Pancreas (tissue), 10 donors: ENCODE results near the gene ST6GALNAC5. TPM values are rescaled to one million over a fixed set of nuclear protein-coding genes. Genes with fewer than 3 reads are reported as not detected.
A peak's percentile ranks its signal among the peaks of the same experiment; 100 is the strongest.

Experiments
- ATAC-seq, 4 donors: fragments of 200-7000 bp; cut with Tn5 transposase; one replicate each; pipeline versions ENCODE4 v1.8.0 to v1.9.1; 2020; ENCODE audit warnings: mild to moderate bottlenecking in 4 of 4, moderate library complexity in 4 of 4
- DNase-seq, 6 donors: peaks; one replicate each; pipeline ENCODE4 v3.0.0-alpha.2; 2020
- FAIRE-seq: peaks from 2 replicates; lab custom pipeline; 2012; peaks lifted over from hg19 to GRCh38; lab: Jason Lieb, UNC
- H3K27ac ChIP-seq, 4 donors: fragments of 200-600 bp; sonication (generic); 1 replicate in 3 of 4; 2 replicates in 1 of 4; pipeline versions ENCODE4 v1.5.0 to v1.8.0; 2020
- H3K27me3 ChIP-seq, 4 donors: fragments of 200-600 bp; one replicate each; pipeline ENCODE4 v1.8.0; 2021
- H3K36me3 ChIP-seq, 3 donors: fragments of 200-600 bp; sonication (generic) in 1 of 3; one replicate each; pipeline versions ENCODE4 v1.5.0 to v1.8.0; 2020 to 2021
- H3K4me1 ChIP-seq, 3 donors: fragments of 200-600 bp; one replicate each; pipeline ENCODE4 v1.8.0; 2021
- H3K4me3 ChIP-seq, 4 donors: fragments of 200-600 bp; sonication (generic) in 2 of 4; one replicate each; pipeline versions ENCODE4 v1.5.0 to v1.8.0; 2020 to 2021
- H3K9me3 ChIP-seq, 4 donors: fragments of 200-600 bp; one replicate each; pipeline ENCODE4 v1.8.0; 2021
- CTCF ChIP-seq, 4 donors: fragments of 200-600 bp; sonication (generic) in 3 of 4; IDR thresholded peaks; one replicate each; pipeline versions ENCODE4 v1.5.0 to v1.8.0; 2021; ENCODE audit warnings: antibody characterized with exemption in 4 of 4
- WGBS, 2 donors: extraction: QIAGEN DNeasy Blood & Tissue Kit; methylation state at CpG; one replicate each; pipeline ENCODE4 v1.1.7; 2013; 5-methylcytosine and 5-hydroxymethylcytosine counted together
- intact Hi-C, 3 donors: fragments of 100-400 bp; cut with DNase I; formaldehyde crosslinking; loops; one replicate each; pipeline versions ENCODE4 v1.11.1 to v1.14.2; 2022
- polyA plus RNA-seq, 2 donors: library from polyadenylated mRNA; stranded (reverse); fragments of 200-250 nt; gene quantifications; one replicate each; pipeline ENCODE4 v1.2.3, GENCODE V29; 2013
- total RNA-seq, 6 donors: library from RNA; stranded (reverse); fragmentation: NEBNext Ultra II Directional in 4 of 6; extraction: Animal tissue kit (Norgen Biotek cat#: 25700) in 4 of 6; gene quantifications; one replicate each; pipeline versions ENCODE4 v1.2.1 to v1.2.4, GENCODE V29; 2021 to 2023
- donor health status: healthy with polysubstance abuse.
- donor health status: DM: no; HTN: no; CAD: no; lungs with moderate emphysema.
- donor health status: DM: no; HTN: no; CAD: no.
- donor health status: control.
- donor health status: control.
- donor health status: Bipolar disorder and iron deficiency.
- donor health status: DM: yes; HTN: yes; CAD: no.
- donor health status: DM: no; HTN: no; CAD: no.
- donor health status: DM: no; HTN: no; CAD: no.
- donor health status: DM: yes; HTN: yes; CAD: no.

Gene ST6GALNAC5
- total and polyA plus RNA-seq, 8 donors = 0.20 to 3.1 (median 0.55) TPM

- Histone ChIP-seq H3K4me3 (no peak overlapping the region), H3K9me3 (no peaks in the 10 kb centered on the region), H3K27me3 (no peaks in the 10 kb centered on the region), H3K27ac (no peak overlapping the region), H3K36me3 (no peaks in the 10 kb centered on the region), H3K4me1 (no peaks in the 10 kb centered on the region)
- intact Hi-C loops = no loop called here
- ATAC-seq (no peak), DNase-seq (no peak), FAIRE-seq (no peak)
- 44 to 65% methylated on average over 1 of the region's 1 CpG for WGBS, 2 donors
- no peak for TF ChIP-seq CTCF (IDR thresholded peaks at IDR 0.05)
These were observed 171.8 kb downstream of the ST6GALNAC5 start for GRCh38 chr1:77039111-77039510.

GRCh38 chr1:77039739-77040138, 172.5 kb downstream of the ST6GALNAC5 start:
- H3K9me3 ChIP-seq = no peaks in the 10 kb centered on the region
- no peak for TF ChIP-seq CTCF (IDR thresholded peaks at IDR 0.05)
- H3K4me1 ChIP-seq = no peaks in the 10 kb centered on the region
- intact Hi-C loops = no loop called here
- WGBS, 2 donors = 67 to 83% methylated on average over 8 of the region's 8 CpGs
- no peak overlapping the region for H3K27ac ChIP-seq
- H3K4me3 ChIP-seq = no peak overlapping the region
- no peak for DNase-seq
- no peak for FAIRE-seq
- peak in 1 of 4 donors; percentile 71 for ATAC-seq
- no peaks in the 10 kb centered on the region for H3K36me3 ChIP-seq
- no peaks in the 10 kb centered on the region for H3K27me3 ChIP-seq

- FAIRE-seq (no peak), ATAC-seq (no peak), DNase-seq (no peak)
- no peaks in the 10 kb centered on the region for H3K9me3 ChIP-seq
- H3K4me3 ChIP-seq = no peak overlapping the region
- H3K4me1 ChIP-seq = no peaks in the 10 kb centered on the region
- WGBS, 2 donors = 63 to 80% methylated on average over 3 of the region's 3 CpGs
- no peak overlapping the region for H3K27ac ChIP-seq
- TF ChIP-seq CTCF (IDR thresholded peaks at IDR 0.05) = no peak
- no peaks in the 10 kb centered on the region for H3K27me3 ChIP-seq
- intact Hi-C loops = no loop called here
- no peaks in the 10 kb centered on the region for H3K36me3 ChIP-seq
These were observed 173.5 kb downstream of the ST6GALNAC5 start for GRCh38 chr1:77040826-77041225.

GRCh38 chr1:77044133-77044849, 177.0 kb downstream of the ST6GALNAC5 start:
- no peaks in the 10 kb centered on the region for H3K9me3 ChIP-seq
- FAIRE-seq (no peak), ATAC-seq (no peak), DNase-seq (no peak)
- no peaks in the 10 kb centered on the region for H3K27me3 ChIP-seq
- no peak for TF ChIP-seq CTCF (IDR thresholded peaks at IDR 0.05)
- no peak overlapping the region for H3K4me3 ChIP-seq
- intact Hi-C loops = no loop called here
- 74 to 88% methylated on average over 20 of the region's 20 CpGs for WGBS, 2 donors
- H3K36me3 ChIP-seq = no peaks in the 10 kb centered on the region
- H3K4me1 ChIP-seq = no peaks in the 10 kb centered on the region
- H3K27ac ChIP-seq = no peak overlapping the region

GRCh38 chr1:77047575-77047974, 180.3 kb downstream of the ST6GALNAC5 start:
- DNase-seq = no peak
- no peak for FAIRE-seq
- no peak overlapping the region for H3K4me3 ChIP-seq
- no peaks in the 10 kb centered on the region for H3K27me3 ChIP-seq
- WGBS, 2 donors = 79 to 82% methylated on average over 1 of the region's 1 CpG
- TF ChIP-seq CTCF (IDR thresholded peaks at IDR 0.05) = no peak
- no peak overlapping the region for H3K27ac ChIP-seq
- H3K4me1 ChIP-seq = no peaks in the 10 kb centered on the region
- intact Hi-C loops = no loop called here
- H3K9me3 ChIP-seq = no peaks in the 10 kb centered on the region
- no peak for ATAC-seq
- no peaks in the 10 kb centered on the region for H3K36me3 ChIP-seq
